Astrocyte of the hippocampus (primary cell): ENCODE results near the gene GRB2.
A peak's percentile ranks its signal among the peaks of the same experiment; 100 is the strongest.

Experiments
- DNase-seq: peaks from one replicate; pipeline ENCODE4 v3.0.0; 2011; ENCODE audit warnings: low read depth, low spot score

GRB2 gene

GRCh38 chr17:75414488-75414887 lies 9.0 kb upstream of the GRB2 start:
- DNase-seq, result no peak

GRCh38 chr17:75412455-75413317 lies 7.2 kb upstream of the GRB2 start:
- peak; percentile 82 for DNase-seq

- DNase-seq, result no peak
Measured at GRCh38 chr17:75411328-75412067, 6.0 kb upstream of the GRB2 start.

GRCh38 chr17:75410141-75410540 lies 4.7 kb upstream of the GRB2 start:
- no peak for DNase-seq

GRCh38 chr17:75407655-75408352 lies 2.3 kb upstream of the GRB2 start:
- no peak for DNase-seq

GRCh38 chr17:75406222-75406615 lies 741 bp upstream of the GRB2 start:
- no peak for DNase-seq

GRCh38 chr17:75404731-75405364 lies 630 bp downstream of the GRB2 start:
- peak; percentile 62 for DNase-seq

- peak; percentile 88 for DNase-seq
Measured at GRCh38 chr17:75404223-75404730, 1.2 kb downstream of the GRB2 start.

GRCh38 chr17:75403131-75403530 lies 2.3 kb downstream of the GRB2 start:
- no peak for DNase-seq

GRCh38 chr17:75402026-75402425 lies 3.5 kb downstream of the GRB2 start:
- no peak for DNase-seq

GRCh38 chr17:75400326-75400939 lies 5.0 kb downstream of the GRB2 start:
- no peak for DNase-seq

- no peak for DNase-seq
Measured at GRCh38 chr17:75398279-75398678, 7.2 kb downstream of the GRB2 start.

GRCh38 chr17:75397217-75397616 lies 8.3 kb downstream of the GRB2 start:
- no peak for DNase-seq

GRCh38 chr17:75396796-75397195 lies 8.7 kb downstream of the GRB2 start:
- DNase-seq, result no peak

- DNase-seq, result no peak
Measured at GRCh38 chr17:75396025-75396424, 9.5 kb downstream of the GRB2 start.

GRCh38 chr17:75394332-75394918 lies 11.1 kb downstream of the GRB2 start:
- DNase-seq, result no peak

GRCh38 chr17:75393523-75394331 lies 11.8 kb downstream of the GRB2 start:
- DNase-seq, result peak; percentile 99

GRCh38 chr17:75392559-75392958 lies 12.9 kb downstream of the GRB2 start:
- DNase-seq, result no peak

- DNase-seq, result peak; percentile 55
Measured at GRCh38 chr17:75390982-75391381, 14.5 kb downstream of the GRB2 start.

- no peak for DNase-seq
Measured at GRCh38 chr17:75388476-75389030, 16.9 kb downstream of the GRB2 start.
